IMR-90 (cell line): ENCODE results near the gene CYP4A11. TPM values are rescaled to one million over a fixed set of nuclear protein-coding genes. Genes with fewer than 3 reads are reported as not detected.
"Not testable (repeated sequence)": the region's sequence is repeated elsewhere in the genome, so short reads cannot be mapped to it uniquely, and the experiment has no call there.

Source experiments
- ATAC-seq: fragments of 200-7000 bp; cut with Tn5 transposase; 2 replicates; pipeline ENCODE4 v1.9.1; 2020; ENCODE audit warnings: low read depth, mild to moderate bottlenecking, moderate library complexity
- BruUV-seq: library from RNA; stranded (reverse); fragments of 400-500 nt; replicated peaks from 2 replicates; lab custom pipeline; 2021; lab: Mats Ljungman, UMichigan
- CTCF ChIA-PET: fragments of 300-600 bp; formaldehyde crosslinking; extraction: SDS; loops from one replicate; lab custom pipeline; 2021; ENCODE audit warnings: antibody characterized with exemption; lab: Yijun Ruan, JAX
- POLR2A ChIA-PET: fragments of 300-600 bp; sonication (Branson Sonifier 250); formaldehyde crosslinking; loops from one replicate; lab custom pipeline; 2022; ENCODE audit warnings: antibody characterized with exemption; ENCODE audit not compliant: unreplicated experiment; lab: Charles Lee
- DNase-seq: peaks from one replicate; pipeline ENCODE4 v3.0.0; 2013
- H2AFZ ChIP-seq: replicated peaks from 2 replicates; pipeline ENCODE3; 2013; ENCODE audit warnings: low read length, mild to moderate bottlenecking; ENCODE audit not compliant: poor library complexity
- H2AK5ac ChIP-seq: 2 replicates; pipeline ENCODE4 v1.6.1; 2013; ENCODE audit warnings: low read depth, low read length, inconsistent platforms
- H2AK9ac ChIP-seq: replicated peaks from 2 replicates; pipeline ENCODE3; 2013; ENCODE audit warnings: mild to moderate bottlenecking, low read depth, low read length, moderate library complexity; ENCODE audit not compliant: poor library complexity
- H2BK120ac ChIP-seq: 2 replicates; pipeline ENCODE4 v1.6.1; 2013; ENCODE audit warnings: low read depth, low read length, inconsistent platforms
- H2BK15ac ChIP-seq: 3 replicates; pipeline ENCODE4 v1.6.1; 2013; ENCODE audit warnings: low read depth, low read length, inconsistent platforms
- H2BK20ac ChIP-seq: 2 replicates; pipeline ENCODE4 v1.6.1; 2013; ENCODE audit warnings: low read depth, mild to moderate bottlenecking, inconsistent platforms, low read length, moderate library complexity
- H2BK5ac ChIP-seq: 2 replicates; pipeline ENCODE4 v1.6.1; 2013; ENCODE audit warnings: mild to moderate bottlenecking, low read depth, low read length, inconsistent platforms; ENCODE audit not compliant: poor library complexity, severe bottlenecking
- H3K14ac ChIP-seq: replicated peaks from 2 replicates; pipeline ENCODE4 v1.6.1; 2013; ENCODE audit warnings: low read depth, low read length, inconsistent platforms
- H3K18ac ChIP-seq: 2 replicates; pipeline ENCODE4 v1.6.1; 2013; ENCODE audit warnings: low read depth, low read length, control low read depth
- H3K23ac ChIP-seq: 2 replicates; pipeline ENCODE4 v1.6.1; 2013; ENCODE audit warnings: low read depth, low read length, inconsistent platforms
- H3K27ac ChIP-seq: 2 replicates; pipeline ENCODE4 v1.5.1; 2013; ENCODE audit warnings: mild to moderate bottlenecking, control low read depth, low read length; ENCODE audit not compliant: insufficient read depth
- H3K27me3 ChIP-seq: 2 replicates; pipeline ENCODE4 v1.6.1; 2013; ENCODE audit warnings: low read length; ENCODE audit not compliant: control insufficient read depth, insufficient read depth
- H3K36me3 ChIP-seq: 2 replicates; pipeline ENCODE4 v1.6.1; 2013; ENCODE audit warnings: low read length, mixed read lengths; ENCODE audit not compliant: control insufficient read depth, insufficient read depth
- H3K4ac ChIP-seq: 2 replicates; pipeline ENCODE4 v1.6.1; 2013; ENCODE audit warnings: low read depth, low read length, inconsistent platforms
- H3K4me1 ChIP-seq: 2 replicates; pipeline ENCODE4 v1.6.1; 2013; ENCODE audit warnings: low read length, mixed read lengths; ENCODE audit not compliant: control insufficient read depth, insufficient read depth
- H3K4me2 ChIP-seq: 2 replicates; pipeline ENCODE4 v1.6.1; 2013; ENCODE audit warnings: low read depth, mild to moderate bottlenecking, control low read depth, low read length, moderate library complexity
- H3K4me3 ChIP-seq: 2 replicates; pipeline ENCODE4 v1.5.1; 2013; ENCODE audit warnings: low read depth, mild to moderate bottlenecking, control low read depth, low read length, moderate library complexity; ENCODE audit not compliant: insufficient read depth
- H3K56ac ChIP-seq: 2 replicates; pipeline ENCODE4 v1.6.1; 2013; ENCODE audit warnings: low read length, inconsistent platforms; ENCODE audit not compliant: insufficient read depth; ENCODE audit errors: extremely low read depth
- H3K79me1 ChIP-seq, 2 experiments: 2 replicates each; pipeline ENCODE4 v1.6.1; 2013; ENCODE audit warnings: low read length in 2 of 2, inconsistent platforms in 1 of 2, low read depth in 1 of 2
- H3K9ac ChIP-seq: 2 replicates; pipeline ENCODE4 v1.6.1; 2013; ENCODE audit warnings: low read depth, low read length, control low read depth
- H3K9me1 ChIP-seq: 2 replicates; pipeline ENCODE4 v1.6.1; 2013; ENCODE audit warnings: low read length, inconsistent platforms; ENCODE audit not compliant: insufficient read depth
- H3K9me3 ChIP-seq: 2 replicates; pipeline ENCODE4 v1.6.1; 2013; ENCODE audit warnings: low read length; ENCODE audit not compliant: control insufficient read depth, insufficient read depth
- H4K20me1 ChIP-seq: 2 replicates; pipeline ENCODE4 v1.6.1; 2013; ENCODE audit warnings: low read length, inconsistent platforms; ENCODE audit not compliant: insufficient read depth
- H4K5ac ChIP-seq: 2 replicates; pipeline ENCODE4 v1.6.1; 2013; ENCODE audit warnings: mild to moderate bottlenecking, low read depth, low read length, control low read depth
- H4K8ac ChIP-seq, 2 experiments: 2 replicates each; pipeline ENCODE4 v1.6.1; 2013; ENCODE audit warnings: low read depth in 2 of 2, low read length in 2 of 2, control low read depth in 1 of 2, inconsistent platforms in 1 of 2
- H4K91ac ChIP-seq: 2 replicates; pipeline ENCODE4 v1.6.1; 2013; ENCODE audit warnings: low read depth, low read length, inconsistent platforms; ENCODE audit not compliant: insufficient read depth
- WGBS, 2 experiments: methylation state at CpG; one replicate each; pipeline versions ENCODE4 v1.1.5 to v1.1.7; 2013; ENCODE audit warnings: missing lambda C conversion rate in 2 of 2; ENCODE audit not compliant: insufficient read length in 1 of 2; ENCODE audit errors: extremely low coverage in 2 of 2; 5-methylcytosine and 5-hydroxymethylcytosine counted together
- dilution Hi-C: fragments of 300-500 bp; cut with HindIII; formaldehyde crosslinking; loops from one replicate; pipeline ENCODE4 v1.14.3; 2018; ENCODE audit warnings: low sequenced_read_pairs; ENCODE audit not compliant: unreplicated experiment
- in situ Hi-C: fragments of 300-500 bp; cut with MboI; formaldehyde crosslinking; loops from 3 replicates; pipeline ENCODE4 v1.14.3; 2019; ENCODE audit warnings: low sequenced_read_pairs, inconsistent platforms, mixed read lengths
- intact Hi-C: fragments of 100-400 bp; cut with micrococcal nuclease; formaldehyde crosslinking; loops from 2 replicates; pipeline ENCODE4 v1.10.0; 2022
- microRNA-seq, 2 experiments: library from miRNA; stranded (forward) in 1 of 2; unstranded in 1 of 2; fragments of 10-50 nt in 1 of 2; fragments of <30 nt in 1 of 2; gene quantifications in 1 of 2; microRNA quantifications in 1 of 2; one replicate each; pipeline versions ENCODE3 to v1.1.0; 2013 to 2020; ENCODE audit not compliant: insufficient read depth in 1 of 2, insufficient read length in 1 of 2, unreplicated experiment in 1 of 2
- polyA plus RNA-seq, 3 experiments: library from polyadenylated mRNA; depleted of rRNA; stranded (reverse); fragments of >200 nt; gene quantifications; 2 replicates each; pipeline ENCODE4 v1.2.3, GENCODE V29; 2012; ENCODE audit warnings: low replicate concordance in 1 of 3
- small RNA-seq, 5 experiments: library from RNA; depleted of rRNA; stranded (forward); fragments of <200 nt; gene quantifications; one replicate each; pipeline ENCODE3, GENCODE V24; 2012
- total RNA-seq: library from RNA; depleted of rRNA; stranded (reverse); fragments of >200 nt; gene quantifications from 2 replicates; pipeline ENCODE4 v1.2.3, GENCODE V29; 2012; rRNA removed

Gene CYP4A11
- total and polyA plus RNA-seq, 2 of the 4 experiments (the other 2 are of a cell fraction), result not detected

- H3K56ac ChIP-seq, H3K23ac ChIP-seq, DNase-seq, H3K27me3 ChIP-seq, H4K5ac ChIP-seq, H3K4me3 ChIP-seq, H2BK120ac ChIP-seq, ATAC-seq, H2AFZ ChIP-seq, H3K14ac ChIP-seq, H3K79me1 ChIP-seq, BruUV-seq, H2BK15ac ChIP-seq, H2AK9ac ChIP-seq, H3K9ac ChIP-seq, POLR2A ChIA-PET, intact Hi-C loops, in situ Hi-C loops, H3K9me3 ChIP-seq, H3K9me1 ChIP-seq, H3K4me1 ChIP-seq, H3K4me2 ChIP-seq, H3K36me3 ChIP-seq, H4K91ac ChIP-seq, H3K27ac ChIP-seq, dilution Hi-C loops, H2AK5ac ChIP-seq, H2BK20ac ChIP-seq, H2BK5ac ChIP-seq, H3K18ac ChIP-seq, H4K20me1 ChIP-seq, CTCF ChIA-PET, H4K8ac ChIP-seq, H3K4ac ChIP-seq: not testable (repeated sequence)
- WGBS, 2 experiments, result no CpG with 5 or more reads among the region's 3 CpGs
Observed at GRCh38 chr1:46881656-46882055, 59.6 kb downstream of the CYP4A11 start.

Small RNA genes within 50 kb of the gene (microRNA-seq; reads per million reads assigned to microRNA genes)
- gene CYP4A26P (ENCODE audit: insufficient read depth, insufficient read length), result not detected

Small RNA genes within 50 kb of the gene (small RNA-seq; reads per million reads assigned to genes)
- gene CYP4A26P, result 0 reads per million in 5 experiments

Other genes starting within 250 kb of the CYP4A11 start
- gene EFCAB14, start 222.4 kb downstream of the CYP4A11 start, total RNA-seq, result 39.2 and 43.0 TPM in 2 replicates
- gene EFCAB14, start 222.4 kb downstream of the CYP4A11 start, polyA plus RNA-seq (2012; rRNA removed), result 25.5 and 28.6 TPM in 2 replicates
- not detected in 2 replicates for gene CYP4B1, start 142.4 kb downstream of the CYP4A11 start, total RNA-seq
- gene CYP4B1, start 142.4 kb downstream of the CYP4A11 start, polyA plus RNA-seq (2012; rRNA removed), result not detected in 2 replicates
- not detected in 2 replicates for gene CYP4X1, start 82.2 kb upstream of the CYP4A11 start, total RNA-seq
- gene CYP4X1, start 82.2 kb upstream of the CYP4A11 start, polyA plus RNA-seq (2012; rRNA removed), result not detected in 2 replicates
- gene CYP4Z1, start 125.8 kb upstream of the CYP4A11 start, total RNA-seq, result not detected in 2 replicates
- not detected in 2 replicates for gene CYP4Z1, start 125.8 kb upstream of the CYP4A11 start, polyA plus RNA-seq (2012; rRNA removed)
- not detected in 2 replicates for gene CYP4A22, start 196.0 kb upstream of the CYP4A11 start, total RNA-seq
- not detected in 2 replicates for gene CYP4A22, start 196.0 kb upstream of the CYP4A11 start, polyA plus RNA-seq (2012; rRNA removed)
- not detected in 2 replicates for gene PDZK1IP1, start 248.6 kb upstream of the CYP4A11 start, total RNA-seq
- not detected in 2 replicates for gene PDZK1IP1, start 248.6 kb upstream of the CYP4A11 start, polyA plus RNA-seq (2012; rRNA removed)